Ectodermal cell (in vitro differentiated cells): ENCODE results near the gene MPPED1.

Experiments used
- H3K27ac ChIP-seq: 2 replicates; pipeline ENCODE4 v1.7.0; 2013; ENCODE audit warnings: mild to moderate bottlenecking, low read depth, low read length; ENCODE audit not compliant: insufficient read depth, poor library complexity, severe bottlenecking
- H3K27me3 ChIP-seq: 2 replicates; pipeline ENCODE4 v1.7.0; 2013; ENCODE audit warnings: mild to moderate bottlenecking, low read length; ENCODE audit not compliant: insufficient read depth, control insufficient read depth, poor library complexity, severe bottlenecking
- H3K36me3 ChIP-seq: one replicate; pipeline ENCODE4 v1.7.0; 2013; ENCODE audit warnings: low read length; ENCODE audit not compliant: control insufficient read depth, insufficient read depth
- H3K4me1 ChIP-seq: one replicate; pipeline ENCODE4 v1.7.0; 2013; ENCODE audit warnings: low read length; ENCODE audit not compliant: control insufficient read depth, insufficient read depth
- H3K4me3 ChIP-seq: 2 replicates; pipeline ENCODE4 v1.7.0; 2013; ENCODE audit warnings: low read depth, low read length, control low read depth; ENCODE audit not compliant: insufficient read depth
- H3K9me3 ChIP-seq: 2 replicates; pipeline ENCODE4 v1.7.0; 2013; ENCODE audit warnings: mild to moderate bottlenecking, low read length, moderate library complexity; ENCODE audit not compliant: control insufficient read depth
- WGBS, 2 experiments: methylation state at CpG; one replicate each; pipeline ENCODE4 v1.1.7; 2013; ENCODE audit warnings: missing lambda C conversion rate in 2 of 2; 5-methylcytosine and 5-hydroxymethylcytosine counted together

The MPPED1 gene

DNA sequence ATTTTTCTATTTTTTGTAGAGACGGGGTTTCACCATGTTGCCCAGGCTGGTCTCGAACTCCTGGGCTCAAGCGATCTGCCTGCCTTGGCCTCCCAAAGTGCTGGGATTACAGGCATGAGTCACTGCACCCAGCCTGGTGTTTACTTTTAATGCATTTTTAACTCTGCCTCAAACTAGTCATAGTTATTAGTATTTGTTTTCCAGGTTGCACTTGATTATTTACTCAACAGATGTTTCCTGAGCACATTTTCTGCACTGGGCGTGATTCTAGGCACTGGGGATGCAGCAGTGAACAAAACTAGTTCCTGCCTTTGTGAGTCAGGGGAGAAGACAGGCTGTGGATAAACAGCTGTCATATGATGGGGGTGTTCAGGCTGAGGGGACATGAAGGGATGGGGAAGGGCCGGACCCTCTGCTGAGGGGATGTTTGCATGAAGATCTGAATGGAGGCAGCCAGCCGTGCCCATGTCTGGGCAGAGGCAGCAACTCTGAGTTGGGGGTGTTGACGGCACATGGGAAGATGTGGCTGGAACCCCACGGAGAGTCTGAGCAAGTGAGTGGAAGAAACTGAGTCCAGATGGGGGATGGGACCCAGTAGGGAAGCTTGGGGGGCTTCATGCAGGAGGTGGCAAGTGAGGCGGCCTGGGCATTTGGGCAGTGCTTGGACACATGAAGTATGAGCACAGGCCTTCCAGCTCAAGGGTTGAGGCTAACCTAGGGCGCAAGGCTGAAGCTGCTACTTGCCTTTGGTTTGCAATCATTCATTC, 34.4 kb downstream of the MPPED1 start:
- no peaks in the 10 kb centered on the region for H3K36me3 ChIP-seq
- peaks cover 3% of the 10 kb centered on the region for H3K4me1 ChIP-seq
- no peaks in the 10 kb centered on the region for H3K27me3 ChIP-seq
- no peak overlapping the region for H3K27ac ChIP-seq
- WGBS, 2 experiments, result 89 to 93% methylated on average over 10 of the region's 10 CpGs
- H3K4me3 ChIP-seq, result no peak overlapping the region
- H3K9me3 ChIP-seq, result no peaks in the 10 kb centered on the region

DNA sequence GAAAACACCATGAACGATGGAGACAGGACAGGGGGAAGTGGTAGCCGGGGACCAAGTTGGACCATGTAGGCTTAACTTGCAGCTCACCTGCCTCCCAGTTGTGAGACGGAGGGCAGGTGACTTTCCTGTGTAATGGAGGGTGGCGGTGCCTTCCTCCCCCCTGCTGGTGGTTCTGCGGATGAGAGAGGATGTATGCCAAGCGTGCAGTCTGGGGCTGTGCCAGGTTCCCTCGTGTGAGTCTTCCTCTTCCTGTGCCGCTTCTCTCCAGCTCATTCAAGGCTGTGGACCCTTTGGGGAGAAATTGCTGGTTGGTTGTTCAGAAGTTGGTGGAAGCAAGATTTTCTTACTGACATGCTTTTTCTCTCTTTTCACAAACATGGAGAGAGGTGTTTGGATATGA, 35.1 kb downstream of the MPPED1 start:
- H3K27ac ChIP-seq, result no peak overlapping the region
- 80 to 84% methylated on average over 7 to 8 of the region's 8 CpGs for WGBS, 2 experiments
- H3K9me3 ChIP-seq, result no peaks in the 10 kb centered on the region
- H3K36me3 ChIP-seq, result no peaks in the 10 kb centered on the region
- H3K4me1 ChIP-seq, result no peaks in the 10 kb centered on the region
- H3K27me3 ChIP-seq, result no peaks in the 10 kb centered on the region
- H3K4me3 ChIP-seq, result no peak overlapping the region

DNA sequence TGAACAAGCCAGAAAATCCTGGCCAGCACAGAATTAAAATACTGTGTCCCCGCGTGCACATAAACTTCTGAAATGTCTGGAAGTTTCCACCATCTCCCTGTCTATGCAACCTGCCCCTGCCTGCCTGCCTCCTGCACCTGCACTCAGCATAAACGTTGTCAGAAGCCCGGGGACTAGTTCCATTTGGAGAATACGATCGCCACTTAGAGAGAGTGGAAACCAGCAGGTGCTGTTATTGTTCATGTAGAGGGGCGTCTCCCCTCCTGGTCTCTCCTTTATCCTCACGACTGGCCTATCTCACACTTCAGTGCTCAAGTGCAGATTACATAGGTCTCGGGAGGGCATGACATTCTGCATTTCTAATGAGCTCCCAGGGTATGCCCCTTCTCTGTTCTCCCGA, 35.6 kb downstream of the MPPED1 start:
- H3K9me3 ChIP-seq, result no peaks in the 10 kb centered on the region
- H3K36me3 ChIP-seq, result no peaks in the 10 kb centered on the region
- no peak overlapping the region for H3K27ac ChIP-seq
- no peak overlapping the region for H3K4me3 ChIP-seq
- no peaks in the 10 kb centered on the region for H3K4me1 ChIP-seq
- WGBS, 2 experiments, result 69 to 75% methylated on average over 9 of the region's 10 CpGs
- no peaks in the 10 kb centered on the region for H3K27me3 ChIP-seq

DNA sequence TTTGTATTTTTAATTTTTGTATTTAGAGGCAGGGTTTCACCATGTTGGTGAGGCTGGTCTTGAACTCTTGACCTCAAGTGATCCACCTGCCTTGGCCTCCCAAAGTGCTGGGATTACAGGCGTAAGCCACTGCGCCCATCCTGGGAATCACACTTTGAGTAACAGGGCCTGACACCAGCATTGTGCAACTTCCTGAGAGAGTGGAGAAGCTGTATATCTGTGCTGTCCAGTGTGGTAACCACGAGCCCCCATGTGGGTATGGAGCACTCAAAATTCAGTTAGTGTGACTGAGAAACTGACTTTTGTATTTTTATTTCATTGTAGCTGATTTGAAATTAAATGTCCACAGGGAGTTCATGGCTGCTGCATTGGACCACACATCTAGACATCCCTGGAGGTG, 36.2 kb downstream of the MPPED1 start:
- Histone ChIP-seq H3K4me3 (no peak overlapping the region), H3K4me1 (no peaks in the 10 kb centered on the region), H3K9me3 (no peaks in the 10 kb centered on the region), H3K27ac (no peak overlapping the region), H3K27me3 (no peaks in the 10 kb centered on the region), H3K36me3 (no peaks in the 10 kb centered on the region)
- WGBS, 2 experiments, result 90 to 97% methylated on average over 3 of the region's 3 CpGs

DNA sequence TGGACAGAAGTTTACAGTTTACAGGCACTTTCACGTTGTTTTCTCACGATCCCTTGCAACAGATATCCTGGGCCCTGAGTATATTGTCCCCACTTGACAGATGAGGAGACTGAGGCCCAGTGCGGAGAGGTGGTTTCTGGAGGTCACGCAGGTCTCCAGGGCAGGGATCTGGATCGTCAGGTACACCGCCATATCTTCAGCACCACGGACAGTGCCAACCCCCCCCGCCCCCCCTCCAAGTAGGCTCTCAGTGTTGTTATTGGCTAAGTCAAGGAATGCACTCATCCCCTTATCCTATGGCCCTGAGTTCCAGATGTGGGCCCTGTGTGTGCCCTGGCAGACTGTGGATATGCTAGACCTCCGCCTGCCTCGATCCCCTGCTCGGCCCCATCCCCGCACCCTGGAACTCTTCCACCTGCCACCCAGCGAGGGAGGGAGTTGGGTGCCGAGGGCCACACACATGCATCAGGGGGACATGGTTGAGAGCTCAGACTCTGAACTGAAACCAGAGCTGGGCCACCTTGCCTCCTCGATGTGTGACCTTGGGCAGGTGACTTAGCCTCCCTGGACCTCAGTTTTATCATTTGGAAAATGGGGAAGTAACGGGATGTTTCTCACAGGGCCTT, 37.5 kb downstream of the MPPED1 start:
- Histone ChIP-seq H3K4me1 (no peaks in the 10 kb centered on the region), H3K9me3 (no peaks in the 10 kb centered on the region), H3K36me3 (no peaks in the 10 kb centered on the region), H3K4me3 (no peak overlapping the region), H3K27me3 (no peaks in the 10 kb centered on the region), H3K27ac (no peak overlapping the region)
- 72 to 75% methylated on average over 15 to 16 of the region's 16 CpGs for WGBS, 2 experiments

DNA sequence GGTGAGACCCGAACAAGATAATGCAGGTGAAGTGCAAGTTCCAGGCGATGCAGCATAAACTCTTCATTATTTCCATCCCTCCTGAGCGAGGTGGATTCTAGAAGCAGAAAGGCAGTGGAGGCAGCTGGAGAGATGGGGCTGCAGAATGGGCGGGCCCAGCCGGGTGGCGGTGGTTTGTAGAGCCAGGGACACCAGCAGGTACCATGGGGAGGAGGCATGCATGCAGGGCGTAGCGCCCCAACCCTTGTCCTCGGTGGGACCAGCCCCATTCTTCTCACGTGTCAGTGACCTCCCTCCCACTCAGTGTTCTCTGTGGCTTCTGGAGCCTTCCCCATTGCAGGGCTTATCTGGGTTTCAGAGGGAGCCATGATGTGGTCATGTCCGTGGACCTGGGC, 38.0 kb downstream of the MPPED1 start:
- no peaks in the 10 kb centered on the region for H3K27me3 ChIP-seq
- no peak overlapping the region for H3K27ac ChIP-seq
- no peaks in the 10 kb centered on the region for H3K9me3 ChIP-seq
- no peaks in the 10 kb centered on the region for H3K4me1 ChIP-seq
- WGBS, 2 experiments, result 91 to 93% methylated on average over 11 of the region's 11 CpGs
- no peak overlapping the region for H3K4me3 ChIP-seq
- H3K36me3 ChIP-seq, result no peaks in the 10 kb centered on the region

DNA sequence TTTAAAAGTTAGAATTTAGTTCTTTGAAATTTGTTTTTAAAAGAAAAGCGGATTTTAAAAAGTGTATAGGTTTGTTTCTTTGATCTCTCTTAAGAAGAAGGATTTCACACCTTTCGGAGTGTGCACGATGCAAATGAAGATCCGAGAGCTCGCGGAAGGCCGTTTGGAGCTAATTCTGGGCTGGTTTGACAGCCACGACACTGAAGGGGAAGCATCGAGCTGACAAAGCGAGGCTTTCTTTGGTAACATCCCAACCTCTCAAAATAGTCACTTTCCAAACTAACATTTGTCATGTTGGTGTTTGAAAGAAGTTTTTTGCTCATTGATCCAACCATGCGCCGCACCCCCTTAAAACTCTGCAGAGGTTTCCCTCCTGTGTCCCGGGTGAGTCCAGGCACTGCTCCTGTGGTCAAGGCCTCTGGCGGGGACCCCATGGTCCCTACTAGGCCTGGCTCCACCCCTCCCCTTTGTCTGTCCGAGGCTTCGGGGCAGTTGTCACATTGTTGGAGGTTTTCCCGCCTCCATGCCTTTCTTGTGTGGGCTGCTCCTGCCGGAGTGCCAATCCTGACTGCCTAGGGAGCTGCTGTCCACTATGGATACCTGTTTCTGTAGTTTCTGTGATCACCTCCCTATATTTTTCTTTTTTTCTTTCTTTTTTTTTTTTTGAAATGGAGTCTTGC, 39.7 kb downstream of the MPPED1 start:
- H3K9me3 ChIP-seq, result no peaks in the 10 kb centered on the region
- no peaks in the 10 kb centered on the region for H3K4me1 ChIP-seq
- H3K27me3 ChIP-seq, result no peaks in the 10 kb centered on the region
- 72 to 74% methylated on average over 18 of the region's 18 CpGs for WGBS, 2 experiments
- no peaks in the 10 kb centered on the region for H3K36me3 ChIP-seq
- no peak overlapping the region for H3K27ac ChIP-seq
- H3K4me3 ChIP-seq, result no peak overlapping the region

DNA sequence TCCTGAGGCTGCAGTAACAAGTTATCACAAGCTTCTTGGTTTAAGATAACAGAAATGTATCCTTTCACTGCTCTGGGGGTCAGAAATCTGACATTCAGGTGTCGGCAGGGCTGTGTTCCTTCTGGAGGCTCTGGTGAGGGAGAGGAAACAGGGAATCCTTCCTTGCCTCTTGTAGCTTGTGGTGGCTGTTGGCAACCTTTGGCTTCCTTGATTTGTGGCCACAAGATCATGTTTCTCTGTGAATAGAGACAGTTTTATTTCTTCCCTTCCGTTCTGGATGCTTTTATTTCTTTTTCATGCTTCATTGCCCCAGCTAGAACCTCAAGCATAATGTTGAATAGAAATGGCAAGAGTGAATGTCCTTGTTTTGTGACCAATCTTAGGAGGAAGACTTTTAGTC, 44.0 kb downstream of the MPPED1 start:
- 79% methylated on average over 2 of the region's 2 CpGs for WGBS, 2 experiments
- Histone ChIP-seq H3K9me3 (no peaks in the 10 kb centered on the region), H3K36me3 (no peaks in the 10 kb centered on the region), H3K27ac (no peak overlapping the region), H3K4me1 (no peaks in the 10 kb centered on the region), H3K4me3 (no peak overlapping the region), H3K27me3 (no peaks in the 10 kb centered on the region)

DNA sequence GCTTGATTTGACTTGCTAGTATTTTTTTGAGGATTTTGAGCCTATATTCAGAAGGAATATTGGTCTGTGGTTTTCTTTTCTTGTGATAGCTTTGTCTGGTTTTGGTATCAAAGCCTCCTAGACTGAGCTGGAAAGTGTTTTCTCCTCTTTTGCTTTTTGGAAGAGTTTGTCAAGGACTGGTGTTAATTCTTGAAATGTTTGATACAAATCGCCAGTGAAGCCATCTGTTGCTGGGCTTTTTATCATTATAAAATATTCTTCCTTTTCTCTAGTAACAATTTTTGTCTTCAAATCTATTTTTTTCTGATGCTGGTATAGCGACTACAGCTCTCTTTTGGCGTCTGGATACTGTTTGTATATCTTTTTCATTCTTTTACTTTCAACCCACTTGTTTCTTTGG, 45.2 kb downstream of the MPPED1 start:
- H3K27me3 ChIP-seq, result no peaks in the 10 kb centered on the region
- H3K4me1 ChIP-seq, result no peaks in the 10 kb centered on the region
- 84% methylated on average over 3 of the region's 3 CpGs; no CpG with 5 or more reads in 1 of the 2 experiments for WGBS, 2 experiments

DNA sequence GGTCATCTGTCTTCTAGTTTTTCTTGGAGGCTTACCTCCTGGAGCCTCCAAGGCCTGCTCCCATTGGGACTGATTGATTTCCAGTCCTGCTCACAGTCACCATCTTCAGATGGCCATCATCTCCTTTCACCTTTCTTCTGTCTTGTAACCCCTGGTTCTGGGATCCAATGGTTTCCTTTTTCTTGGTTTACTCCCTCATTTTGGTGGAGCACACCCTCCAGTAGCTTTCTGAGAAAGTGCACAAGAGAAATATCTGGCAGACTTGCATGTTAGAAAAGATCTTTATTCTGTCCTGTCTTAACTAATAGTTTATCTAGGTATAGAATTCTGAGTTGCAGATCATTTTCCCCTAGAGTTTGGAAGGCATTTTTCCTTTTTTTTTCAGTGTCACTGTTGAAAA, 50.9 kb downstream of the MPPED1 start:
- no peaks in the 10 kb centered on the region for H3K4me1 ChIP-seq
- H3K27me3 ChIP-seq, result no peaks in the 10 kb centered on the region
- H3K27ac ChIP-seq, result no peak overlapping the region
- no peaks in the 10 kb centered on the region for H3K36me3 ChIP-seq
- no peaks in the 10 kb centered on the region for H3K9me3 ChIP-seq
- H3K4me3 ChIP-seq, result no peak overlapping the region

More for the DNA sequence above, 45.2 kb downstream of the MPPED1 start:
- no peaks in the 10 kb centered on the region for H3K9me3 ChIP-seq
- no peak overlapping the region for H3K4me3 ChIP-seq
- no peaks in the 10 kb centered on the region for H3K36me3 ChIP-seq
- no peak overlapping the region for H3K27ac ChIP-seq
